Activated naive CD4-positive, alpha-beta T cell treated with anti-CD3 and anti-CD28 coated beads, Interleukin-2, amount 10 ng/mL, durations not matched to agents 5 hours and 36 hours (primary cell): ENCODE data around the gene GPR34. TPM values are rescaled to one million over a fixed set of nuclear protein-coding genes. Genes with fewer than 3 reads are reported as not detected.

Experiments used
- total RNA-seq, 2 experiments: library from RNA; stranded (reverse); gene quantifications; one replicate each; pipeline ENCODE4 v1.2.3, GENCODE V29; 2021

GPR34 gene
- not detected for total RNA-seq

GRCh38 chrX:41688835-41689234 is at the start of gene GPR34:
Gene GPR34 (plus strand): TSS chrX:41688973. CDS start chrX:41695634, 6,661 bp downstream.

GRCh38 chrX:41723826-41724225 is 35.1 kb downstream of the GPR34 start, which contains the start of gene GPR82:
Gene GPR82 (plus strand): TSS chrX:41724181. CDS start chrX:41727027, 2,846 bp downstream.

Other genes with a start within 250 kb of the GPR34 start
- not detected for gene NYX, start 241.6 kb upstream of the GPR34 start, total RNA-seq
- not detected for gene GPR82, start 35.2 kb downstream of the GPR34 start, total RNA-seq
- gene CASK, start 234.6 kb downstream of the GPR34 start, total RNA-seq, result 10 to 100 TPM; 43.4 to 47.4 TPM